ENCODE results near the gene CMPK1. TPM values are rescaled to one million over a fixed set of nuclear protein-coding genes. Genes with fewer than 3 reads are reported as not detected.

Gene CMPK1
- total RNA-seq, 1 experiment from 2014 or later = 28.7 TPM

DNA sequence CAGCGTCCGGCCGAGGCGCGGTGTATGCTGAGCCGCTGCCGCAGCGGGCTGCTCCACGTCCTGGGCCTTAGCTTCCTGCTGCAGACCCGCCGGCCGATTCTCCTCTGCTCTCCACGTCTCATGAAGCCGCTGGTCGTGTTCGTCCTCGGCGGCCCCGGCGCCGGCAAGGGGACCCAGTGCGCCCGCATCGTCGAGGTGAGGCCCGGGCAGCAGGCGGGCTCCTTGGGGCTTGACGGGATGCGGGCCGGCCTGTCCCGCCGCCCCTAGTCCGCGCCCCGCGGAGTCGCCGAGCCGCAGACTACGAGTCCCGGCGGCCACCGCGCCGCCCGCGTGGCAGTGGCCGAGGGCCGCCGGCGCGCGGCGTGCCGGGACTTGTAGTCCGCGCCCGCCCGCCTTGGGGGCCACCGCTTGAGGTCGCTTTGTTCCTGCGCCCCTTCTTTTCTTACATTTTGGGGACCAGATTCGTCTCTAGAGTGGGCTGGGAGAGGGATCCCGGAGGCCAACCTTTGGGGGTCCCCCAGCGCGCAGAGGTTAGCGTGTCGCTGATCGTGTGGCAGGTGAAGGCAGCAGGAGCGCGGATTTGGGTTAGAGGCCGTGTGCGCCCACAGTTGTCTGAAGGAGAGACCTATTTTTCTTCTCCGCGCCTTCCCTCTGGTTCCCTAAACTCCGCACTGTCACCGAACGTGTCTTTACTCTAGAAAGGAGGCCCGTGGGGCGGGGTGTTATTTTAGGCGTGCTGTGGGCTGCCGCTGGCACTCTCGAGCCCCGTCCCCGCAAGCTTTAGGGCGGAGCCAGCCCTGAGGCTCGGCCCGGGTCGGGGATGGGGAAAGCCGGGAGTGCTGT, 553 bp downstream of the CMPK1 start:
- H3K18ac ChIP-seq (ENCODE audit: insufficient read length, low read depth, low read length) = peak overlapping the region; percentile 36
- peaks cover 7% of the 10 kb centered on the region for H3K23me2 ChIP-seq (ENCODE audit: insufficient read length, low read depth, low read length, poor library complexity, severe bottlenecking)
- H2BK20ac ChIP-seq (ENCODE audit: low read depth, low read length, poor library complexity, severe bottlenecking) = no peak overlapping the region
- H3K9me3 Mint-ChIP-seq = no peaks in the 10 kb centered on the region; a peak in 1 of 5 replicates
- H2BK12ac ChIP-seq (ENCODE audit: insufficient read length, low read depth, low read length) = no peak overlapping the region
- no peak overlapping the region for H4K5ac ChIP-seq (ENCODE audit: insufficient read length, low read depth, low read length)
- no peaks in the 10 kb centered on the region for H3K27me3 Mint-ChIP-seq (ENCODE audit: low read depth)
- no peak overlapping the region for H2BK15ac ChIP-seq (ENCODE audit: low read depth, low read length)
- H3K79me2 ChIP-seq (ENCODE audit: insufficient read depth, low read length) = peaks cover 2% of the 10 kb centered on the region; the same call in 1 of the 2 replicates
- peak overlapping the region; percentile 95 to 96; a peak in 4 of 5 replicates for H3K4me3 Mint-ChIP-seq
- no peak overlapping the region for H2BK120ac ChIP-seq (ENCODE audit: low read depth, low read length, poor library complexity, severe bottlenecking)
- no peak overlapping the region for H3K27ac ChIP-seq (ENCODE audit: insufficient read length, low read depth, low read length)
- DNase-seq = peak; percentile 76
- peak overlapping the region; percentile 21; the same call in 1 of the 2 replicates for H3K14ac ChIP-seq (ENCODE audit: insufficient read depth, low read length)
- H3K9me3 ChIP-seq (ENCODE audit: control insufficient read depth, low read depth, low read length) = no peaks in the 10 kb centered on the region
- H4K8ac ChIP-seq (replicated peaks; ENCODE audit: insufficient read length, low read depth, low read length) = no peak overlapping the region
- no peaks in the 10 kb centered on the region; a peak in 1 of 7 replicates for H3K36me3 Mint-ChIP-seq (ENCODE audit: insufficient read depth in 1 of 3, low read depth in 3 of 3)
- H4K91ac ChIP-seq (ENCODE audit: insufficient read length, low read depth, low read length) = no peak overlapping the region
- peaks cover 6 to 9% of the 10 kb centered on the region in 2 experiments for H3K4me1 Mint-ChIP-seq
- H2BK5ac ChIP-seq (ENCODE audit: insufficient read length, low read length) = no peak overlapping the region
- H2AFZ ChIP-seq (ENCODE audit: low read length) = no peak overlapping the region
- no CpG with 5 or more reads among the region's 90 CpGs for WGBS (ENCODE audit: extremely low coverage, insufficient read length, low lambda C conversion rate)
- no peaks in the 10 kb centered on the region for H3K79me1 ChIP-seq (ENCODE audit: insufficient read depth, low read depth, low read length, poor library complexity, severe bottlenecking)
- no peak overlapping the region for H3K56ac ChIP-seq (ENCODE audit: insufficient read length, low read depth, low read length)
- no peaks in the 10 kb centered on the region for H4K20me1 ChIP-seq (ENCODE audit: control insufficient read depth, insufficient read depth, insufficient read length)
- TF ChIP-seq, protein P1, sequence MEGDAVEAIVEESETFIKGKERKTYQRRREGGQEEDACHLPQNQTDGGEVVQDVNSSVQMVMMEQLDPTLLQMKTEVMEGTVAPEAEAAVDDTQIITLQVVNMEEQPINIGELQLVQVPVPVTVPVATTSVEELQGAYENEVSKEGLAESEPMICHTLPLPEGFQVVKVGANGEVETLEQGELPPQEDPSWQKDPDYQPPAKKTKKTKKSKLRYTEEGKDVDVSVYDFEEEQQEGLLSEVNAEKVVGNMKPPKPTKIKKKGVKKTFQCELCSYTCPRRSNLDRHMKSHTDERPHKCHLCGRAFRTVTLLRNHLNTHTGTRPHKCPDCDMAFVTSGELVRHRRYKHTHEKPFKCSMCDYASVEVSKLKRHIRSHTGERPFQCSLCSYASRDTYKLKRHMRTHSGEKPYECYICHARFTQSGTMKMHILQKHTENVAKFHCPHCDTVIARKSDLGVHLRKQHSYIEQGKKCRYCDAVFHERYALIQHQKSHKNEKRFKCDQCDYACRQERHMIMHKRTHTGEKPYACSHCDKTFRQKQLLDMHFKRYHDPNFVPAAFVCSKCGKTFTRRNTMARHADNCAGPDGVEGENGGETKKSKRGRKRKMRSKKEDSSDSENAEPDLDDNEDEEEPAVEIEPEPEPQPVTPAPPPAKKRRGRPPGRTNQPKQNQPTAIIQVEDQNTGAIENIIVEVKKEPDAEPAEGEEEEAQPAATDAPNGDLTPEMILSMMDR (conservative IDR thresholded peaks at IDR 0.05) = peak; percentile 16; the same call in 2 of the 3 replicates
- H3T11ph ChIP-seq (ENCODE audit: low read length) = no peak overlapping the region
- H3K4me2 ChIP-seq (ENCODE audit: insufficient read depth, insufficient read length, low read length) = peak overlapping the region; percentile 81
- H3K4me1 ChIP-seq (ENCODE audit: insufficient read depth, low read length) = peaks cover 2% of the 10 kb centered on the region; the same call in 1 of the 2 replicates
- peak overlapping the region; percentile 69 for H3K9ac ChIP-seq (ENCODE audit: extremely low read depth, insufficient read length, low read length)
- H3K27me3 ChIP-seq (ENCODE audit: insufficient read depth, low read length) = no peaks in the 10 kb centered on the region
- peak overlapping the region; percentile 95 to 99 (median 95) for H3K27ac Mint-ChIP-seq
- no peak overlapping the region for H3K23ac ChIP-seq (ENCODE audit: insufficient read length, low read depth, low read length)
- H3K4ac ChIP-seq (ENCODE audit: low read depth, low read length) = no peak overlapping the region
- no peak overlapping the region for H2AK5ac ChIP-seq (ENCODE audit: insufficient read length, low read length)

Data from H9 (cell line).